Panc1 (cell line): ENCODE results near the gene PRDM2.

Experiments used
- CTCF ChIP-seq: fragments of 450-650 bp; IDR thresholded peaks from 2 replicates; pipeline ENCODE4 v1.5.1; 2017; ENCODE audit warnings: mild to moderate bottlenecking
- POLR2AphosphoS5 ChIP-seq: IDR thresholded peaks from 2 replicates; pipeline ENCODE4 v1.6.1; 2012; ENCODE audit warnings: mild to moderate bottlenecking, low read depth, low read length, moderate library complexity
- TF ChIP-seq, protein P1 (sequence below), 2 experiments: IDR thresholded peaks; 2 replicates each; pipeline ENCODE4 v1.6.1; 2011 to 2012; ENCODE audit warnings: low read depth in 2 of 2, control low read depth in 1 of 2, low read length in 1 of 2, mild to moderate bottlenecking in 1 of 2, moderate library complexity in 1 of 2; ENCODE audit not compliant: insufficient read depth in 1 of 2

DNA sequence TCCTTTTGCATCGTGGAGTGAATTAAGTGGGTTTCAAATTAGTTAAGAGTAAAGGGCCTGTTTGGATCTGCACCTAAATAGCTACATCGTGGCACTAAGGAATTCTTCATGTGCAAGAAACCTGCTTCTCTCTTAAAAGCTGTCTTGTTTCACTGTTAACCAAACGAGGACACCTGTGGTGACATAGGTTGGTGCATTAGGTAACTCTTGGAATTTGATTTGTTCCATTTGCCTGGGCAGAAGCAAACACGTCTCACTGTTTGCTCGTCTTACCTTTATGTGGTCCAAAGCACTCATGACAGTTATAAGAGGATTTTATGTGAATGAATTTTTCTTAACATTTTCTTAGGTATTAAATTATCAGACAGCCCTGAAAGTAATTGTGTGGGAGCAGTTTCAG lies 60.9 kb downstream of the PRDM2 start:
- TF ChIP-seq CTCF (no peak), POLR2AphosphoS5 (no peak)
- TF ChIP-seq, protein P1, sequence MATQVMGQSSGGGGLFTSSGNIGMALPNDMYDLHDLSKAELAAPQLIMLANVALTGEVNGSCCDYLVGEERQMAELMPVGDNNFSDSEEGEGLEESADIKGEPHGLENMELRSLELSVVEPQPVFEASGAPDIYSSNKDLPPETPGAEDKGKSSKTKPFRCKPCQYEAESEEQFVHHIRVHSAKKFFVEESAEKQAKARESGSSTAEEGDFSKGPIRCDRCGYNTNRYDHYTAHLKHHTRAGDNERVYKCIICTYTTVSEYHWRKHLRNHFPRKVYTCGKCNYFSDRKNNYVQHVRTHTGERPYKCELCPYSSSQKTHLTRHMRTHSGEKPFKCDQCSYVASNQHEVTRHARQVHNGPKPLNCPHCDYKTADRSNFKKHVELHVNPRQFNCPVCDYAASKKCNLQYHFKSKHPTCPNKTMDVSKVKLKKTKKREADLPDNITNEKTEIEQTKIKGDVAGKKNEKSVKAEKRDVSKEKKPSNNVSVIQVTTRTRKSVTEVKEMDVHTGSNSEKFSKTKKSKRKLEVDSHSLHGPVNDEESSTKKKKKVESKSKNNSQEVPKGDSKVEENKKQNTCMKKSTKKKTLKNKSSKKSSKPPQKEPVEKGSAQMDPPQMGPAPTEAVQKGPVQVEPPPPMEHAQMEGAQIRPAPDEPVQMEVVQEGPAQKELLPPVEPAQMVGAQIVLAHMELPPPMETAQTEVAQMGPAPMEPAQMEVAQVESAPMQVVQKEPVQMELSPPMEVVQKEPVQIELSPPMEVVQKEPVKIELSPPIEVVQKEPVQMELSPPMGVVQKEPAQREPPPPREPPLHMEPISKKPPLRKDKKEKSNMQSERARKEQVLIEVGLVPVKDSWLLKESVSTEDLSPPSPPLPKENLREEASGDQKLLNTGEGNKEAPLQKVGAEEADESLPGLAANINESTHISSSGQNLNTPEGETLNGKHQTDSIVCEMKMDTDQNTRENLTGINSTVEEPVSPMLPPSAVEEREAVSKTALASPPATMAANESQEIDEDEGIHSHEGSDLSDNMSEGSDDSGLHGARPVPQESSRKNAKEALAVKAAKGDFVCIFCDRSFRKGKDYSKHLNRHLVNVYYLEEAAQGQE (IDR thresholded peaks at IDR 0.05; ENCODE audit: insufficient read depth in 1 of 2, low read depth in 2 of 2, low read length in 1 of 2): no peak
